ENCODE measurements around the gene REN. TPM values are rescaled to one million over a fixed set of nuclear protein-coding genes. Genes with fewer than 3 reads are reported as not detected.

REN gene
- total and polyA plus RNA-seq, 4 donors: 0.23 to 0.75 (median 0.29) TPM

- DNase-seq (no peak), ATAC-seq (ENCODE audit: insufficient read depth, low FRiP score) (no peak)
- no peaks in the 10 kb centered on the region for H3K36me3 ChIP-seq (ENCODE audit: control insufficient read depth in 4 of 4, insufficient read depth in 4 of 4, low read length in 4 of 4)
- H3K9me3 ChIP-seq (ENCODE audit: control insufficient read depth in 4 of 4, insufficient read depth in 3 of 4, low read length in 3 of 4): peaks cover 0 to 6% (median 0%) of the 10 kb centered on the region in 4 donors
- 85% methylated on average over 5 of the region's 5 CpGs for WGBS, 2 donors
- no peak overlapping the region for H3K4me3 ChIP-seq
- H3K9ac ChIP-seq (ENCODE audit: insufficient read depth in 1 of 2, low read length in 2 of 2): no peak overlapping the region
- H3K27me3 ChIP-seq (ENCODE audit: control insufficient read depth in 3 of 3, insufficient read depth in 3 of 3, low read length in 2 of 3): peaks cover 0 to 8% (median 0%) of the 10 kb centered on the region in 3 donors
- H3K27ac ChIP-seq (ENCODE audit: low read depth in 1 of 2, low read length in 1 of 2): no peak overlapping the region
- TF ChIP-seq CTCF (IDR thresholded peaks at IDR 0.05; ENCODE audit: control extremely low read depth, extremely low read depth): no peak
- H3K4me1 ChIP-seq (ENCODE audit: control insufficient read depth in 5 of 5, insufficient read depth in 5 of 5, low read length in 5 of 5): peaks cover 0 to 14% (median 0%) of the 10 kb centered on the region in 5 donors
Measured at GRCh38 chr1:204197068-204197467, 30.9 kb upstream of the REN start.

- Histone ChIP-seq H3K4me3 (no peak within 1 kb of the TSS), H3K9ac (ENCODE audit: insufficient read depth in 1 of 2, low read length in 2 of 2) (no peak within 1 kb of the TSS), H3K36me3 (ENCODE audit: control insufficient read depth in 4 of 4, insufficient read depth in 4 of 4, low read length in 4 of 4) (no peaks in the 10 kb centered on the region), H3K27ac (ENCODE audit: low read depth in 1 of 2, low read length in 1 of 2) (no peak within 1 kb of the TSS), H3K9me3 (ENCODE audit: control insufficient read depth in 4 of 4, insufficient read depth in 3 of 4, low read length in 3 of 4) (peaks cover 0 to 6% (median 0%) of the 10 kb centered on the region in 4 donors), H3K4me1 (ENCODE audit: control insufficient read depth in 5 of 5, insufficient read depth in 5 of 5, low read length in 5 of 5) (peaks cover 0 to 14% (median 0%) of the 10 kb centered on the region in 5 donors), H3K27me3 (ENCODE audit: control insufficient read depth in 3 of 3, insufficient read depth in 3 of 3, low read length in 2 of 3) (peaks cover 0 to 8% (median 0%) of the 10 kb centered on the region in 3 donors)
- DNase-seq (no peak), ATAC-seq (ENCODE audit: insufficient read depth, low FRiP score) (no peak)
- WGBS, 2 donors: 48 to 69% methylated on average over 18 of the region's 18 CpGs
- TF ChIP-seq CTCF (IDR thresholded peaks at IDR 0.05; ENCODE audit: control extremely low read depth, extremely low read depth): no peak
Measured at GRCh38 chr1:204196068-204196795, 30.1 kb upstream of the REN start, which contains the start of gene KISS1. KISS1 (minus strand) TSS chr1:204196491; CDS start chr1:204192876, 3,615 bp downstream.

GRCh38 chr1:204194771-204195170 is 28.6 kb upstream of the REN start:
- WGBS, 2 donors: 22 to 61% methylated on average over 6 to 7 of the region's 7 CpGs
- no peak overlapping the region for H3K4me3 ChIP-seq

More at GRCh38 chr1:204194771-204195170, 28.6 kb upstream of the REN start:
- Histone ChIP-seq H3K9me3 (ENCODE audit: control insufficient read depth in 4 of 4, insufficient read depth in 3 of 4, low read length in 3 of 4) (peaks cover 0 to 6% (median 0%) of the 10 kb centered on the region in 4 donors), H3K27me3 (ENCODE audit: control insufficient read depth in 3 of 3, insufficient read depth in 3 of 3, low read length in 2 of 3) (peaks cover 0 to 8% (median under 1%) of the 10 kb centered on the region in 3 donors), H3K4me1 (ENCODE audit: control insufficient read depth in 5 of 5, insufficient read depth in 5 of 5, low read length in 5 of 5) (peaks cover 0 to 20% (median 4%) of the 10 kb centered on the region in 5 donors), H3K36me3 (ENCODE audit: control insufficient read depth in 4 of 4, insufficient read depth in 4 of 4, low read length in 4 of 4) (no peaks in the 10 kb centered on the region), H3K9ac (ENCODE audit: insufficient read depth in 1 of 2, low read length in 2 of 2) (no peak overlapping the region), H3K27ac (ENCODE audit: low read depth in 1 of 2, low read length in 1 of 2) (no peak overlapping the region)
- TF ChIP-seq CTCF (IDR thresholded peaks at IDR 0.05; ENCODE audit: control extremely low read depth, extremely low read depth): no peak
- DNase-seq (no peak), ATAC-seq (ENCODE audit: insufficient read depth, low FRiP score) (no peak)
